Hair follicle dermal papilla cell (primary cell): ENCODE measurements around the gene PCDHGA4. TPM values are rescaled to one million over a fixed set of nuclear protein-coding genes. Genes with fewer than 3 reads are reported as not detected.

Source experiments
- total RNA-seq: library from RNA; depleted of rRNA; stranded (reverse); fragments of >200 nt; gene quantifications from 2 replicates; pipeline ENCODE4 v1.2.3, GENCODE V29; 2012

PCDHGA4 gene
- total RNA-seq, 1 donor, result 7.8 TPM

DNA sequence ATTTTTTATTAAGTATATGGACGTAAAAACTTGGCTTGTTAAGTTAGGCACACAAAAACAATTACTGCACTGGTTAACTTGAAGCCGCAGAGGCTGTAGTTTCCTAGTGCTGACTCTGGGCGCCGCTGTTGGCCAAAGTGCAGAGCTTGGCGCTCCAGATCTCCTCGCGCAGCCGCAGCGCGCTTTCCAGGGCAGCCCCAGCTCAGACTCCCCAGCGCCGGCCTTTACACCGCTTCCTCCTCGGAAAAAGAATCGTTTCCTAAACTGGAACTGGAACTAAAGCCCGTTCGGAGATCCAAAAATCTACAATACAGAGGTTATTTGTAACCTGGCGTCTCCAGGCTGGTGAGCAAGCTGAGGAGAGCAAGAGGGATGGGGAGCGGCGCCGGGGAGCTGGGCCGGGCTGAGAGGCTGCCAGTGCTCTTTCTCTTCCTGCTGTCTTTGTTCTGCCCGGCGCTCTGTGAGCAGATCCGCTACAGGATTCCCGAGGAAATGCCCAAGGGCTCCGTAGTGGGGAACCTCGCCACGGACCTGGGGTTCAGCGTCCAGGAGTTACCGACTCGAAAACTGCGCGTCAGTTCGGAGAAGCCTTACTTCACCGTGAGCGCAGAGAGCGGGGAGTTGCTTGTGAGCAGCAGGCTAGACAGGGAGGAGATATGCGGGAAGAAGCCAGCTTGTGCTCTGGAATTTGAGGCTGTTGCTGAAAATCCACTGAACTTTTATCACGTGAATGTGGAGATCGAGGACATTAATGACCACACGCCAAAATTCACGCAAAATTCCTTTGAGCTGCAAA lies 43.1 kb downstream of the PCDHGA4 start, which contains the start of gene PCDHGB5:
Gene PCDHGB5 (plus strand): TSS at position 192 of the 796 bp plus-strand sequence. CDS start 181 bp downstream, at position 373.

GRCh38 chr5:141402553-141403243 lies 47.9 kb downstream of the PCDHGA4 start, which contains the start of gene PCDHGA9:
TSS of gene PCDHGA9 (plus strand) at chr5:141402778. CDS start at chr5:141402953, 175 bp downstream.

Other genes with a start within 250 kb of the PCDHGA4 start
- 0.49 TPM in 2 replicates for gene PCDHB4, start 233.2 kb upstream of the PCDHGA4 start, total RNA-seq
- gene PCDHB5, start 219.8 kb upstream of the PCDHGA4 start, total RNA-seq, result 1.1 and 1.2 TPM in 2 replicates
- gene PCDHB6, start 205.0 kb upstream of the PCDHGA4 start, total RNA-seq, result 0.49 and 0.73 TPM in 2 replicates
- 1.1 and 2.1 TPM in 2 replicates for gene PCDHB7, start 182.4 kb upstream of the PCDHGA4 start, total RNA-seq
- gene PCDHB8, start 177.2 kb upstream of the PCDHGA4 start, total RNA-seq, result 1.2 and 1.5 TPM in 2 replicates
- gene PCDHB16, start 172.6 kb upstream of the PCDHGA4 start, total RNA-seq, result 0.81 and 1.8 TPM in 2 replicates
- 0.97 and 2.2 TPM in 2 replicates for gene PCDHB9, start 167.9 kb upstream of the PCDHGA4 start, total RNA-seq
- 0.81 and 0.97 TPM in 2 replicates for gene PCDHB10, start 162.7 kb upstream of the PCDHGA4 start, total RNA-seq
- 0.73 and 0.81 TPM in 2 replicates for gene PCDHB11, start 155.4 kb upstream of the PCDHGA4 start, total RNA-seq
- gene PCDHB12, start 146.3 kb upstream of the PCDHGA4 start, total RNA-seq, result 0.32 and 0.97 TPM in 2 replicates
- 1.2 and 1.3 TPM in 2 replicates for gene PCDHB13, start 141.1 kb upstream of the PCDHGA4 start, total RNA-seq
- gene PCDHB14, start 131.7 kb upstream of the PCDHGA4 start, total RNA-seq, result 0.61 and 1.3 TPM in 2 replicates
- 0.24 and 0.32 TPM in 2 replicates for gene PCDHB15, start 109.6 kb upstream of the PCDHGA4 start, total RNA-seq
- gene SLC25A2, start 51.0 kb upstream of the PCDHGA4 start, total RNA-seq, result 1.3 and 1.9 TPM in 2 replicates
- gene TAF7, start 34.2 kb upstream of the PCDHGA4 start, total RNA-seq, result 66.9 and 68.6 TPM in 2 replicates
- gene PCDHGA1, start 24.5 kb upstream of the PCDHGA4 start, total RNA-seq, result 1.1 and 1.6 TPM in 2 replicates
- gene PCDHGA2, start 16.3 kb upstream of the PCDHGA4 start, total RNA-seq, result 4.2 and 6.0 TPM in 2 replicates
- 4.9 and 5.7 TPM in 2 replicates for gene PCDHGA3, start 11.2 kb upstream of the PCDHGA4 start, total RNA-seq
- gene PCDHGB1, start 4.9 kb upstream of the PCDHGA4 start, total RNA-seq, result 3.5 and 4.2 TPM in 2 replicates
- gene PCDHGB2, start 5.0 kb downstream of the PCDHGA4 start, total RNA-seq, result 4.1 and 4.6 TPM in 2 replicates
- 3.2 and 4.0 TPM in 2 replicates for gene PCDHGA5, start 9.1 kb downstream of the PCDHGA4 start, total RNA-seq
- gene PCDHGB3, start 15.2 kb downstream of the PCDHGA4 start, total RNA-seq, result 6.8 and 7.7 TPM in 2 replicates
- 6.5 and 6.8 TPM in 2 replicates for gene PCDHGA6, start 18.9 kb downstream of the PCDHGA4 start, total RNA-seq
- 7.2 and 7.5 TPM in 2 replicates for gene PCDHGA7, start 27.7 kb downstream of the PCDHGA4 start, total RNA-seq
- gene PCDHGB4, start 32.7 kb downstream of the PCDHGA4 start, total RNA-seq, result 18.0 and 23.0 TPM in 2 replicates
- 3.0 and 4.1 TPM in 2 replicates for gene PCDHGA8, start 37.6 kb downstream of the PCDHGA4 start, total RNA-seq
- 28.4 and 32.7 TPM in 2 replicates for gene PCDHGB5, start 42.9 kb downstream of the PCDHGA4 start, total RNA-seq
- gene PCDHGA9, start 47.8 kb downstream of the PCDHGA4 start, total RNA-seq, result 7.1 and 7.3 TPM in 2 replicates
- 5.0 and 6.1 TPM in 2 replicates for gene PCDHGB6, start 53.0 kb downstream of the PCDHGA4 start, total RNA-seq
- gene PCDHGA10, start 58.0 kb downstream of the PCDHGA4 start, total RNA-seq, result 16.7 and 19.1 TPM in 2 replicates
- gene PCDHGB7, start 62.7 kb downstream of the PCDHGA4 start, total RNA-seq, result 20.2 and 20.3 TPM in 2 replicates
- gene PCDHGA11, start 66.0 kb downstream of the PCDHGA4 start, total RNA-seq, result 14.6 and 19.8 TPM in 2 replicates
- 23.6 and 37.8 TPM in 2 replicates for gene PCDHGA12, start 75.5 kb downstream of the PCDHGA4 start, total RNA-seq
- 126 and 129 TPM in 2 replicates for gene PCDHGC3, start 120.9 kb downstream of the PCDHGA4 start, total RNA-seq
- gene PCDHGC4, start 130.0 kb downstream of the PCDHGA4 start, total RNA-seq, result 6.3 and 6.5 TPM in 2 replicates
- 4.5 and 4.7 TPM in 2 replicates for gene PCDHGC5, start 134.1 kb downstream of the PCDHGA4 start, total RNA-seq